Adrenal gland (tissue), 12 donors: ENCODE measurements around the gene DOCK4. TPM values are rescaled to one million over a fixed set of nuclear protein-coding genes. Genes with fewer than 3 reads are reported as not detected.

Source experiments
- DNase-seq, 7 donors: peaks; one replicate each; pipeline ENCODE4 v3.0.0-alpha.2; 2019 to 2020
- H3K27ac ChIP-seq, 5 donors: fragments of 200-600 bp; sonication (generic) in 4 of 5; 1 replicate in 3 of 5; 2 replicates in 2 of 5; pipeline versions ENCODE4 v1.5.1 to v1.8.0; 2016 to 2020; ENCODE audit warnings: mild to moderate bottlenecking in 1 of 5
- H3K27me3 ChIP-seq: fragments of 200-600 bp; 2 replicates; pipeline ENCODE4 v1.8.0; 2021
- H3K36me3 ChIP-seq, 2 donors: fragments of 200-600 bp; replicated peaks in 1 of 2; 1 replicate in 1 of 2; 2 replicates in 1 of 2; pipeline versions ENCODE4 v1.5.1 to v1.8.0; 2018 to 2022
- H3K4me1 ChIP-seq, 2 donors: fragments of 200-600 bp; replicated peaks in 1 of 2; 1 replicate in 1 of 2; 2 replicates in 1 of 2; pipeline versions ENCODE4 v1.5.1 to v1.8.0; 2018 to 2021
- H3K4me3 ChIP-seq, 4 donors: fragments of 200-600 bp; sonication (generic) in 3 of 4; one replicate each; pipeline ENCODE4 v1.5.1; 2016 to 2018
- H3K9me3 ChIP-seq, 3 donors: fragments of 200-600 bp; sonication (generic) in 1 of 3; replicated peaks in 1 of 3; 1 replicate in 2 of 3; 2 replicates in 1 of 3; pipeline versions ENCODE4 v1.5.1 to v1.8.0; 2016 to 2021
- CTCF ChIP-seq, 6 experiments: fragments of 450-650 bp in 4 of 6; fragments of 200-600 bp in 2 of 6; sonication (generic) in 1 of 6; IDR thresholded peaks; 1 replicate in 5 of 6; 2 replicates in 1 of 6; pipeline versions ENCODE4 v1.5.1 to v1.8.0; 2016 to 2021; ENCODE audit warnings: antibody characterized with exemption in 6 of 6, mild to moderate bottlenecking in 2 of 6, moderate library complexity in 1 of 6
- POLR2A ChIP-seq, 2 donors: fragments of 450-650 bp; IDR thresholded peaks; one replicate each; pipeline ENCODE4 v1.6.1; 2017; ENCODE audit warnings: antibody characterized with exemption in 2 of 2, mild to moderate bottlenecking in 2 of 2, moderate library complexity in 1 of 2
- WGBS, 4 donors: extraction: QIAGEN DNeasy Blood & Tissue Kit in 2 of 4; methylation state at CpG; one replicate each; pipeline versions ENCODE4 v1.1.5 to v1.1.7; 2013 to 2017; 5-methylcytosine and 5-hydroxymethylcytosine counted together
- intact Hi-C, 2 donors: fragments of 100-400 bp; cut with DNase I; formaldehyde crosslinking; loops; one replicate each; pipeline versions ENCODE4 v1.14.1 to v1.15.0; 2022 to 2023
- polyA plus RNA-seq, 3 donors: library from polyadenylated mRNA; stranded (reverse); fragments of 200-250 nt in 2 of 3; fragments of 350-450 nt in 1 of 3; fragmentation: Illumina TruSeq in 1 of 3; extraction: RNeasy Lipid Tissue Mini Kit (QIAGEN cat#74804) in 1 of 3; gene quantifications; one replicate each; pipeline ENCODE4 v1.2.3, GENCODE V29; 2013 to 2014
- total RNA-seq, 9 donors: library from RNA; depleted of rRNA in 4 of 9; stranded (reverse); fragments of >200 nt in 4 of 9; fragments of 120-200 nt in 1 of 9; fragmentation: NEBNext Ultra II Directional in 1 of 9; extraction: Animal tissue kit (Norgen Biotek cat#: 25700) in 1 of 9; gene quantifications; one replicate each; pipeline versions ENCODE4 v1.1.0 to v1.2.4, GENCODE V29; 2013 to 2023
- donor health status: healthy with polysubstance abuse.
- donor health status: Bipolar disorder and iron deficiency.
- donor health status: DM: yes; HTN: yes; CAD: no.
- donor health status: DM: no; HTN: no; CAD: no.
- donor health status: DM: no; HTN: no; CAD: no.
- donor health status: DM: yes; HTN: yes; CAD: no.

Gene DOCK4
- total and polyA plus RNA-seq, 12 donors = 6.2 to 37.6 (median 21.1) TPM

DNA sequence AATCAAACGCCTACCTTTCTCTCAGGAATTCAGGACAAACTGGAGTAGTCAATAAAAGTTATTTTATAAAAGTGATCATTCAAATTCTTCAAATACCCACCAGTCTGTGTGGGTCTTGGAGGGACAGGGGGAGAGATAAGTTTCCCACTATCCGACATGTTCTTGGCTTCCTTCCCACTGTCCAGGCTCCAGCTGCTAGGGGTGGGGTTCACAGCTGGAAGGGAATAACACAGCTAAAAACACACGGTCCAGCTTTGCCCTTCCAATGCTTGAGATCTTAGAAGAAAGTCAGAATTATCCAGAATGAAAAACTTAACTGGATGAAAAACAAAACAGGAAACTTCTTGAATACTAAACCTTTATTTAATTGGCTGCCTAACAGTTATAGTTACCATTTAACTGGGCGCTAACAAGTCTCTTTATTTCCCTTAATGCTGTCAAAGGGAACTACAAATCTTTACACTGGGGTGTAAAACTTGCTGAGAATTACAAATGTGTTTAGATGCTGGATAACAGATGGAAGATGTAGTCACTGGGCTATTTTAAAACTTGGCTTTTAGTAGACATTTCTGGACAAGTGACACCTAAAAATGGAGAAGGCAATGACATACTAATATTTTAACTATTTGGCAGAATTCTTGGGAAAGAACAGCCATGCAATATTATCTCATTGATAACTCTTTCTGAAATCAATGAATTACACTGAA lies 471.1 kb downstream of the DOCK4 start:
- TF ChIP-seq POLR2A (IDR thresholded peaks at IDR 0.05) = no peak
- TF ChIP-seq CTCF (IDR thresholded peaks at IDR 0.05) = no peak
- DNase-seq = no peak
- no peak overlapping the region for H3K4me3 ChIP-seq
- H3K27me3 ChIP-seq = no peaks in the 10 kb centered on the region
- H3K4me1 ChIP-seq = peaks cover 7 to 14% of the 10 kb centered on the region in 2 donors
- no peak overlapping the region for H3K27ac ChIP-seq
- 50 to 57% (median 56%) methylated on average over 4 of the region's 4 CpGs for WGBS, 4 donors
- H3K36me3 ChIP-seq = peaks cover 0 to 11% of the 10 kb centered on the region in 2 donors
- H3K9me3 ChIP-seq = no peaks in the 10 kb centered on the region
- intact Hi-C loops = loop anchor here in 1 of 2 donors (10.0 kb wide), 1 partner anchor 1890 kb away; no protein-coding TSS in a partner anchor

- intact Hi-C loops = loop anchor here in 1 of 2 donors (10.0 kb wide), 1 partner anchor 1888 kb away; no protein-coding TSS in a partner anchor
- 86 to 94% (median 89%) methylated on average over 4 of the region's 4 CpGs for WGBS, 4 donors
- Histone ChIP-seq H3K27ac (no peak overlapping the region), H3K27me3 (no peaks in the 10 kb centered on the region), H3K9me3 (no peaks in the 10 kb centered on the region), H3K36me3 (peaks cover 0 to 3% of the 10 kb centered on the region in 2 donors), H3K4me3 (no peak overlapping the region), H3K4me1 (peaks cover 7 to 14% of the 10 kb centered on the region in 2 donors)
- TF ChIP-seq CTCF (IDR thresholded peaks at IDR 0.05) (no peak), POLR2A (IDR thresholded peaks at IDR 0.05) (no peak)
- no peak for DNase-seq
Measured at GRCh38 chr7:111732923-111733322, 473.3 kb downstream of the DOCK4 start.

GRCh38 chr7:111730476-111731300 lies 475.5 kb downstream of the DOCK4 start:
- peak in 4 of 6 experiments; percentile 27 to 44 (median 36) for TF ChIP-seq CTCF (IDR thresholded peaks at IDR 0.05)
- TF ChIP-seq POLR2A (IDR thresholded peaks at IDR 0.05) = no peak
- no peak overlapping the region for H3K4me3 ChIP-seq
- intact Hi-C loops = loop anchor here in 1 of 2 donors (10.0 kb wide), 1 partner anchor 1886 kb away; no protein-coding TSS in a partner anchor
- DNase-seq = no peak
- peaks cover 0 to 6% of the 10 kb centered on the region in 2 donors for H3K4me1 ChIP-seq
- H3K9me3 ChIP-seq = no peaks in the 10 kb centered on the region
- H3K36me3 ChIP-seq = no peaks in the 10 kb centered on the region
- no peaks in the 10 kb centered on the region for H3K27me3 ChIP-seq
- 77 to 84% (median 83%) methylated on average over 13 of the region's 13 CpGs for WGBS, 4 donors
- H3K27ac ChIP-seq = no peak overlapping the region

- Histone ChIP-seq H3K4me1 (no peaks in the 10 kb centered on the region), H3K27ac (no peak overlapping the region), H3K27me3 (no peaks in the 10 kb centered on the region), H3K36me3 (no peaks in the 10 kb centered on the region), H3K9me3 (no peaks in the 10 kb centered on the region), H3K4me3 (no peak overlapping the region)
- TF ChIP-seq CTCF (IDR thresholded peaks at IDR 0.05) (no peak), POLR2A (IDR thresholded peaks at IDR 0.05) (no peak)
- no peak for DNase-seq
- WGBS, 4 donors = 81 to 91% (median 85%) methylated on average over 6 of the region's 6 CpGs
- intact Hi-C loops = loop anchor here in 1 of 2 donors (10.0 kb wide), 1 partner anchor 1885 kb away; no protein-coding TSS in a partner anchor
Measured at GRCh38 chr7:111730057-111730456, 476.1 kb downstream of the DOCK4 start.
